DND-41 (cell line): ENCODE measurements around the gene MIGA2.

Source experiments
- ATAC-seq: fragments of 200-7000 bp; cut with Tn5 transposase; 3 replicates; pipeline ENCODE4 v1.9.1; 2021; ENCODE audit warnings: low read depth; ENCODE audit not compliant: insufficient read depth
- DNase-seq: peaks from one replicate; pipeline ENCODE4 v3.0.0-alpha.2; 2020
- H2AFZ ChIP-seq: 2 replicates; pipeline ENCODE4 v1.6.0; 2012; ENCODE audit warnings: low read depth, low read length
- H3K27ac ChIP-seq: 2 replicates; pipeline ENCODE4 v1.5.1; 2012; ENCODE audit warnings: low read length, inconsistent platforms
- H3K27me3 ChIP-seq: fragments of 200-600 bp; sonication (generic); 2 replicates; pipeline ENCODE4 v1.6.0; 2012; ENCODE audit warnings: low read length, mild to moderate bottlenecking, inconsistent platforms; ENCODE audit not compliant: insufficient read depth, poor library complexity
- H3K36me3 ChIP-seq: 2 replicates; pipeline ENCODE4 v1.5.1; 2012; ENCODE audit warnings: low read length, inconsistent platforms; ENCODE audit not compliant: insufficient read depth
- H3K4me1 ChIP-seq: 2 replicates; pipeline ENCODE4 v1.5.1; 2012; ENCODE audit warnings: mild to moderate bottlenecking, low read length; ENCODE audit not compliant: insufficient read depth
- H3K4me2 ChIP-seq: 2 replicates; pipeline ENCODE4 v1.6.0; 2012; ENCODE audit warnings: mild to moderate bottlenecking, moderate library complexity, low read length, inconsistent platforms; ENCODE audit not compliant: insufficient read depth
- H3K4me3 ChIP-seq, 2 experiments: fragments of 200-600 bp in 1 of 2; shearing (Covaris generic) in 1 of 2; 2 replicates each; pipeline ENCODE4 v1.5.1; 2012 to 2016; ENCODE audit warnings: inconsistent platforms in 2 of 2, low read length in 2 of 2, mild to moderate bottlenecking in 2 of 2, low read depth in 1 of 2, moderate library complexity in 1 of 2
- H3K79me2 ChIP-seq: 2 replicates; pipeline ENCODE4 v1.6.0; 2012; ENCODE audit warnings: low read length, inconsistent platforms; ENCODE audit not compliant: insufficient read depth
- H3K9ac ChIP-seq: 2 replicates; pipeline ENCODE4 v1.6.0; 2012; ENCODE audit warnings: low read depth, mild to moderate bottlenecking, inconsistent platforms, low read length, moderate library complexity
- H3K9me3 ChIP-seq: 2 replicates; pipeline ENCODE4 v1.5.1; 2012; ENCODE audit warnings: low read length, moderate library complexity, mild to moderate bottlenecking, inconsistent platforms; ENCODE audit not compliant: insufficient read depth, severe bottlenecking
- H4K20me1 ChIP-seq: 2 replicates; pipeline ENCODE4 v1.6.0; 2012; ENCODE audit warnings: low read length; ENCODE audit not compliant: insufficient read depth
- EZH2 ChIP-seq: IDR thresholded peaks from 3 replicates; pipeline ENCODE4 v1.6.1; 2012; ENCODE audit warnings: borderline replicate concordance, low read depth, mild to moderate bottlenecking, moderate library complexity, low read length, inconsistent platforms; ENCODE audit not compliant: severe bottlenecking
- TF ChIP-seq, protein P1 (sequence below): IDR thresholded peaks from 2 replicates; pipeline ENCODE4 v1.5.1; 2012; ENCODE audit warnings: borderline replicate concordance, low read length, moderate library complexity, mild to moderate bottlenecking; ENCODE audit not compliant: poor library complexity, severe bottlenecking; ENCODE audit errors: extremely low read depth

Gene MIGA2

DNA sequence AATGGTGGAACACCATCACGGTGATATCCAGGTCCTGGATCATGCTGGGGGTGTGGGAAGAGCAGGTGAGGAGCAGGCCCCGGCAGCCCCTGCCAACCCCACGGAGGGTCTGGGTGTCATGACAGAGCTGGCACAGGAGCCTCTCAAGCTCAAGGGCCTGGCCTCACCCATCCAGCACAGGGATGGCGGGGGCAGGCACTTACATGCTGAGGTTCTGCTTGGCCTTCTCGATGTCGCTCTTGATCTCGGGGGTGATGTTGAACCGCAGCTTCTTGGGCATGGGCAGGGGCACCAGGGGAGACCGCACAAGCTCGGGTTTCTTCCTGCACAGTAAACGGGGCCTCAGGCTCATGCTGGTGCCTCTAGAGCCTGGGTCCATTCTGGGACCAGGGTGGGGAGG, 61.9 kb downstream of the MIGA2 start:
- no peaks in the 10 kb centered on the region for H3K27me3 ChIP-seq
- ATAC-seq (no peak), DNase-seq (no peak)
- H2AFZ ChIP-seq, result no peak overlapping the region
- TF ChIP-seq, protein P1, sequence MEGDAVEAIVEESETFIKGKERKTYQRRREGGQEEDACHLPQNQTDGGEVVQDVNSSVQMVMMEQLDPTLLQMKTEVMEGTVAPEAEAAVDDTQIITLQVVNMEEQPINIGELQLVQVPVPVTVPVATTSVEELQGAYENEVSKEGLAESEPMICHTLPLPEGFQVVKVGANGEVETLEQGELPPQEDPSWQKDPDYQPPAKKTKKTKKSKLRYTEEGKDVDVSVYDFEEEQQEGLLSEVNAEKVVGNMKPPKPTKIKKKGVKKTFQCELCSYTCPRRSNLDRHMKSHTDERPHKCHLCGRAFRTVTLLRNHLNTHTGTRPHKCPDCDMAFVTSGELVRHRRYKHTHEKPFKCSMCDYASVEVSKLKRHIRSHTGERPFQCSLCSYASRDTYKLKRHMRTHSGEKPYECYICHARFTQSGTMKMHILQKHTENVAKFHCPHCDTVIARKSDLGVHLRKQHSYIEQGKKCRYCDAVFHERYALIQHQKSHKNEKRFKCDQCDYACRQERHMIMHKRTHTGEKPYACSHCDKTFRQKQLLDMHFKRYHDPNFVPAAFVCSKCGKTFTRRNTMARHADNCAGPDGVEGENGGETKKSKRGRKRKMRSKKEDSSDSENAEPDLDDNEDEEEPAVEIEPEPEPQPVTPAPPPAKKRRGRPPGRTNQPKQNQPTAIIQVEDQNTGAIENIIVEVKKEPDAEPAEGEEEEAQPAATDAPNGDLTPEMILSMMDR, result no peak
- TF ChIP-seq EZH2, result no peak
- no peaks in the 10 kb centered on the region for H3K4me1 ChIP-seq
- H3K4me3 ChIP-seq, result no peak overlapping the region
- H4K20me1 ChIP-seq, result no peaks in the 10 kb centered on the region
- H3K36me3 ChIP-seq, result no peaks in the 10 kb centered on the region
- no peaks in the 10 kb centered on the region for H3K79me2 ChIP-seq
- H3K27ac ChIP-seq, result no peak overlapping the region
- no peaks in the 10 kb centered on the region for H3K9me3 ChIP-seq
- H3K4me2 ChIP-seq, result no peak overlapping the region
- H3K9ac ChIP-seq, result no peak overlapping the region

DNA sequence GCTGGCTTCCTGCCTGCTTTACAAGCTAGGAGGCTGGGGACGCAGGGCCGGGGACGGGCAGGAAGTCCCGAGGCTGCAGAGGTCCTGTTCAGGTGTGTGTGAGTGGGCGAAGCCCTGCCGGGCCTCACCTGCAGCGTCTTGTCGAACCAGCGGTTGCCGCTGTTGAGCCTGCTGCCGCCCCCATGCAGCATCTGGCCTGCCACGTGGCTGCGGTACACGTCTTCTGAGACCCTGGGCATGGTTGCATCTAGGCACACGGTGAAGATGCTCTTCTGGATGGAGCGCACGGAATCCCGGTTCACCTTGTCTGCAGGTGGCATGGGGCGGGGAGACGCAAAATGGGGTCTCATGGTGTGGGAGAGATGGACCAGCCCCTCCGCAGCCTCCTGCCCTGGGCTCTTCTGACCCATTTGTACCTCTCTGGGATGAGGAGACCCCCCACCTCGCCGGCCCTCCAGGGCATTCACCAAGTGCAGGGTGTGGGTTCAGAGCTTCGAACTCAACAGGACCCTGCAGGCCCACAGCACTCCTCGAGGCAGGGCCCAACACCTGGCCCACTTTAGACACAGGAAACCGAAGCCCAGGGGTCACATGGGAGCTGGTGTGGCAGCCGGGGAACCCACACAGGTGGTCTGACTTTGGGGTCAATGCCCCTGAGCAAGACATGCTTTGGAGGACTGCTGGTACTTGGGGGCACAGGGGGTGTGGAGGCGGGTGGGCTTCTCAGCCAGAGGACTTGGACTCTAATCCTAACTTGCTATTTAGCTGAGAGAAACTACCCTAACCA, 64.2 kb downstream of the MIGA2 start:
- no peak for ATAC-seq
- Histone ChIP-seq H3K9ac (no peak overlapping the region), H3K27ac (no peak overlapping the region)

DNA sequence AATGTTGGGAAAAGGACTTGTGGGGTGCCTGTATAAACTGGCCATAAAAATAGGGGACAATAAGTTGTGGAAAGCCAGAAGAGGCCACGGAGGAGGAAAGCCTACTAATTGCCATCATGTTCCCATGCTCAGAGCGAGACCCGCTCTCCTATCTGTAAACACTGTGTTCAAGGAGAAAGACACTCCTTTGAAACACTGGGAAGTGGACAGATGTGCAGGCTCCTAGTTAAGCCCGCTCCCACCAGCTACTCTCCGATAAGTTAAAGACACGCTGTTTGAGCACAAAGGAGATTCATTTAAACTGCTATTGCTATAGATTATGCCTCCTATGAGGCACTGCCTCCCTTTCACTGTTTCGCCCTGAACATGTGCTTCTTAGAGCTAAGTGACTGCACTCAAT, 64.9 kb downstream of the MIGA2 start:
- H3K27ac ChIP-seq, result no peak overlapping the region
- TF ChIP-seq, protein P1, result no peak
- no peak for TF ChIP-seq EZH2
- H3K79me2 ChIP-seq, result no peaks in the 10 kb centered on the region
- no peak overlapping the region for H2AFZ ChIP-seq
- no peak for DNase-seq
- no peaks in the 10 kb centered on the region for H3K36me3 ChIP-seq
- H3K4me2 ChIP-seq, result no peak overlapping the region
- no peak for ATAC-seq
- H4K20me1 ChIP-seq, result no peaks in the 10 kb centered on the region
- H3K4me3 ChIP-seq, result no peak overlapping the region
- H3K9ac ChIP-seq, result no peak overlapping the region
- no peaks in the 10 kb centered on the region for H3K9me3 ChIP-seq
- H3K4me1 ChIP-seq, result no peaks in the 10 kb centered on the region
- H3K27me3 ChIP-seq, result no peaks in the 10 kb centered on the region

More for the DNA sequence above, 64.2 kb downstream of the MIGA2 start:
- no peak overlapping the region for H3K4me3 ChIP-seq
- TF ChIP-seq, protein P1, result no peak
- no peak for TF ChIP-seq EZH2
- no peaks in the 10 kb centered on the region for H3K9me3 ChIP-seq
- H3K27me3 ChIP-seq, result no peaks in the 10 kb centered on the region
- no peaks in the 10 kb centered on the region for H4K20me1 ChIP-seq
- H2AFZ ChIP-seq, result no peak overlapping the region
- no peaks in the 10 kb centered on the region for H3K36me3 ChIP-seq
- H3K4me2 ChIP-seq, result no peak overlapping the region
- no peaks in the 10 kb centered on the region for H3K4me1 ChIP-seq
- DNase-seq, result no peak
- H3K79me2 ChIP-seq, result no peaks in the 10 kb centered on the region
